ENCODE data around the gene SCNM1.
A peak's percentile ranks its signal among the peaks of the same experiment; 100 is the strongest.

Gene SCNM1

GRCh38 chr1:151146412-151147131 lies 19.4 kb upstream of the SCNM1 start, which contains the start of gene SEMA6C:
TSS of gene SEMA6C (minus strand) at chr1:151146631. CDS start at chr1:151142621, 4,010 bp downstream.
- Histone ChIP-seq H2BK12ac (ENCODE audit: low read length in 2 of 2) (no peak within 1 kb of the TSS), H2AFZ (ENCODE audit: low read depth, low read length) (peak within 1 kb of the TSS; percentile 94)
- DNase-seq: peak; percentile 92

GRCh38 chr1:151147132-151147503 lies 18.8 kb upstream of the SCNM1 start:
- Histone ChIP-seq H2BK5ac (ENCODE audit: low read depth, low read length, poor library complexity, severe bottlenecking) (no peak overlapping the region), H2BK15ac (ENCODE audit: low read depth, poor library complexity, severe bottlenecking) (no peak overlapping the region), H3K9me3 (ENCODE audit: control insufficient read depth, low read length) (no peaks in the 10 kb centered on the region), H3K23ac (ENCODE audit: low read length in 2 of 2) (no peak overlapping the region), H2AFZ (ENCODE audit: low read depth, low read length) (peak overlapping the region; percentile 64), H3K4me1 (ENCODE audit: control insufficient read depth, insufficient read depth, low read depth, low read length) (peaks cover 22% of the 10 kb centered on the region), H3K27ac (ENCODE audit: low read length, poor library complexity, severe bottlenecking) (peak overlapping the region; percentile 9), H3K14ac (ENCODE audit: low read length in 2 of 2) (peak overlapping the region in 1 of 2 experiments; percentile 14), H4K91ac (ENCODE audit: low read length) (no peak overlapping the region), H3K9ac (ENCODE audit: low read length) (peak overlapping the region; percentile 83), H3K4ac (ENCODE audit: low read depth in 1 of 2, low read length in 2 of 2) (no peak overlapping the region), H3K36me3 (ENCODE audit: control insufficient read depth in 1 of 2, insufficient read depth in 2 of 2, low read depth in 1 of 2, low read length in 2 of 2) (peaks cover 0 to 9% of the 10 kb centered on the region in 2 experiments), H2BK12ac (ENCODE audit: low read length in 2 of 2) (no peak overlapping the region), H4K8ac (ENCODE audit: low read length) (peak overlapping the region; percentile 73), H3K27me3 (ENCODE audit: control insufficient read depth in 1 of 2, insufficient read depth in 1 of 2, low read length in 2 of 2) (peaks cover 8 to 21% of the 10 kb centered on the region in 2 experiments), H3K4me2 (ENCODE audit: low read length, poor library complexity, severe bottlenecking) (peak overlapping the region; percentile 68), H2AK5ac (ENCODE audit: low read length, severe bottlenecking) (no peak overlapping the region), H3K4me3 (ENCODE audit: insufficient read depth in 1 of 2, low read depth in 1 of 2, low read length in 2 of 2) (peak overlapping the region; percentile 81 to 82), H3K18ac (ENCODE audit: low read depth in 1 of 2, low read length in 2 of 2) (peak overlapping the region; percentile 23 to 41), H2BK120ac (ENCODE audit: low read depth, low read length) (no peak overlapping the region), H3K79me1 (replicated peaks; ENCODE audit: low read length, poor library complexity, severe bottlenecking) (peaks cover 3% of the 10 kb centered on the region)
- WGBS: 67% methylated on average over 1 of the region's 7 CpGs
- DNase-seq: no peak

More at GRCh38 chr1:151146412-151147131, 19.4 kb upstream of the SCNM1 start, which contains the start of gene SEMA6C:
- no peaks in the 10 kb centered on the region for H3K9me3 ChIP-seq (ENCODE audit: control insufficient read depth, low read length)
- peaks cover 0 to 9% of the 10 kb centered on the region in 2 experiments for H3K36me3 ChIP-seq (ENCODE audit: control insufficient read depth in 1 of 2, insufficient read depth in 2 of 2, low read depth in 1 of 2, low read length in 2 of 2)
- peak within 1 kb of the TSS; percentile 14 for H3K27ac ChIP-seq (ENCODE audit: low read length, poor library complexity, severe bottlenecking)
- H3K4me1 ChIP-seq (ENCODE audit: control insufficient read depth, insufficient read depth, low read depth, low read length): peaks cover 22% of the 10 kb centered on the region
- H2AK5ac ChIP-seq (ENCODE audit: low read length, severe bottlenecking): no peak within 1 kb of the TSS
- peak within 1 kb of the TSS; percentile 81 to 82 for H3K4me3 ChIP-seq (ENCODE audit: insufficient read depth in 1 of 2, low read depth in 1 of 2, low read length in 2 of 2)
- peak within 1 kb of the TSS in 1 of 2 experiments; percentile 94 for H3K23ac ChIP-seq (ENCODE audit: low read length in 2 of 2)
- H3K79me1 ChIP-seq (replicated peaks; ENCODE audit: low read length, poor library complexity, severe bottlenecking): peaks cover 3% of the 10 kb centered on the region
- H3K4ac ChIP-seq (ENCODE audit: low read depth in 1 of 2, low read length in 2 of 2): no peak within 1 kb of the TSS
- H3K18ac ChIP-seq (ENCODE audit: low read depth in 1 of 2, low read length in 2 of 2): peak within 1 kb of the TSS; percentile 28 to 41
- peak within 1 kb of the TSS; percentile 81 for H3K4me2 ChIP-seq (ENCODE audit: low read length, poor library complexity, severe bottlenecking)
- no peak within 1 kb of the TSS for H2BK120ac ChIP-seq (ENCODE audit: low read depth, low read length)
- H2BK15ac ChIP-seq (ENCODE audit: low read depth, poor library complexity, severe bottlenecking): peak within 1 kb of the TSS; percentile 76
- H4K91ac ChIP-seq (ENCODE audit: low read length): no peak within 1 kb of the TSS
- H3K27me3 ChIP-seq (ENCODE audit: control insufficient read depth in 1 of 2, insufficient read depth in 1 of 2, low read length in 2 of 2): peaks cover 8 to 21% of the 10 kb centered on the region in 2 experiments
- WGBS: under 1% methylated on average over 50 of the region's 61 CpGs
- no peak within 1 kb of the TSS for H2BK5ac ChIP-seq (ENCODE audit: low read depth, low read length, poor library complexity, severe bottlenecking)
- peak within 1 kb of the TSS; percentile 83 for H3K9ac ChIP-seq (ENCODE audit: low read length)
- peak within 1 kb of the TSS in 1 of 2 experiments; percentile 72 for H3K14ac ChIP-seq (ENCODE audit: low read length in 2 of 2)
- H4K8ac ChIP-seq (ENCODE audit: low read length): peak within 1 kb of the TSS; percentile 73

DNA sequence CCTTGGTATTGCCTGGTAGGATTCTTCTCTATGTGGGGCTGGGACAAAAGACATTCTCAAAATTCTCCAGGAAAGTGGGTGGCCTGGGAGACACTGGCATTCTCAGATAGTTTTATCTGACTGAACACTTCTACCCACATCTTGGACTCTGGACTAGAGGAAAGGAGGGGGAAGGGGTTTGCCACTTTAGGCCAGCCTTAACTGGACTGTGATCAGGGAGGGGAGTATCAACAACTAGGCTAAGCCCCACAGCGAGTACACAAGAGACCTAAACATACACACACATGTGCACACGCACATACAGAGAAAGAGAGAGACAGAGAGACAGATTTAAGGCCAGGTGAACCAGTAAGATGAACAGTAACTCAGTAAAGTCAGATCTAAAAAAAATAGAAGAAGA lies 18.3 kb upstream of the SCNM1 start:
- H3K9me3 ChIP-seq (ENCODE audit: control insufficient read depth, low read length): no peaks in the 10 kb centered on the region
- peaks cover 0 to 3% of the 10 kb centered on the region in 2 experiments for H3K36me3 ChIP-seq (ENCODE audit: control insufficient read depth in 1 of 2, insufficient read depth in 2 of 2, low read depth in 1 of 2, low read length in 2 of 2)
- no peak overlapping the region for H3K4me2 ChIP-seq (ENCODE audit: low read length, poor library complexity, severe bottlenecking)
- no peak overlapping the region for H3K23ac ChIP-seq (ENCODE audit: low read length in 2 of 2)
- no peak overlapping the region for H3K4me3 ChIP-seq (ENCODE audit: insufficient read depth in 1 of 2, low read depth in 1 of 2, low read length in 2 of 2)
- no peak overlapping the region for H3K4ac ChIP-seq (ENCODE audit: low read depth in 1 of 2, low read length in 2 of 2)
- H4K91ac ChIP-seq (ENCODE audit: low read length): no peak overlapping the region
- peaks cover 20% of the 10 kb centered on the region for H3K4me1 ChIP-seq (ENCODE audit: control insufficient read depth, insufficient read depth, low read depth, low read length)
- 100% methylated on average over 1 of the region's 2 CpGs for WGBS
- H3K18ac ChIP-seq (ENCODE audit: low read depth in 1 of 2, low read length in 2 of 2): no peak overlapping the region
- H3K79me1 ChIP-seq (replicated peaks; ENCODE audit: low read length, poor library complexity, severe bottlenecking): peaks cover 3% of the 10 kb centered on the region
- H2AK5ac ChIP-seq (ENCODE audit: low read length, severe bottlenecking): no peak overlapping the region
- H3K27ac ChIP-seq (ENCODE audit: low read length, poor library complexity, severe bottlenecking): no peak overlapping the region
- H2BK12ac ChIP-seq (ENCODE audit: low read length in 2 of 2): no peak overlapping the region
- no peak overlapping the region for H4K8ac ChIP-seq (ENCODE audit: low read length)
- no peak overlapping the region for H2BK120ac ChIP-seq (ENCODE audit: low read depth, low read length)
- no peak overlapping the region for H2AFZ ChIP-seq (ENCODE audit: low read depth, low read length)
- DNase-seq: no peak
- peaks cover 8 to 21% of the 10 kb centered on the region in 2 experiments for H3K27me3 ChIP-seq (ENCODE audit: control insufficient read depth in 1 of 2, insufficient read depth in 1 of 2, low read length in 2 of 2)
- H2BK5ac ChIP-seq (ENCODE audit: low read depth, low read length, poor library complexity, severe bottlenecking): no peak overlapping the region
- H2BK15ac ChIP-seq (ENCODE audit: low read depth, poor library complexity, severe bottlenecking): no peak overlapping the region
- no peak overlapping the region for H3K14ac ChIP-seq (ENCODE audit: low read length in 2 of 2)
- peak overlapping the region; percentile 83 for H3K9ac ChIP-seq (ENCODE audit: low read length)

GRCh38 chr1:151156515-151156819 lies 9.5 kb upstream of the SCNM1 start, which contains the start of gene TNFAIP8L2:
TSS of gene TNFAIP8L2 (plus strand) at chr1:151156649. CDS start at chr1:151158698, 2,049 bp downstream.
- Histone ChIP-seq H3K18ac (ENCODE audit: low read depth in 1 of 2, low read length in 2 of 2) (no peak within 1 kb of the TSS), H2BK120ac (ENCODE audit: low read depth, low read length) (no peak within 1 kb of the TSS), H3K4me3 (ENCODE audit: insufficient read depth in 1 of 2, low read depth in 1 of 2, low read length in 2 of 2) (no peak within 1 kb of the TSS), H2AFZ (ENCODE audit: low read depth, low read length) (no peak within 1 kb of the TSS), H4K8ac (ENCODE audit: low read length) (no peak within 1 kb of the TSS), H3K14ac (ENCODE audit: low read length in 2 of 2) (no peak within 1 kb of the TSS), H3K4me2 (ENCODE audit: low read length, poor library complexity, severe bottlenecking) (no peak within 1 kb of the TSS), H3K79me1 (replicated peaks; ENCODE audit: low read length, poor library complexity, severe bottlenecking) (peaks cover 8% of the 10 kb centered on the region), H3K9ac (ENCODE audit: low read length) (no peak within 1 kb of the TSS), H2BK5ac (ENCODE audit: low read depth, low read length, poor library complexity, severe bottlenecking) (no peak within 1 kb of the TSS), H2BK12ac (ENCODE audit: low read length in 2 of 2) (no peak within 1 kb of the TSS), H2BK15ac (ENCODE audit: low read depth, poor library complexity, severe bottlenecking) (no peak within 1 kb of the TSS), H3K9me3 (ENCODE audit: control insufficient read depth, low read length) (no peaks in the 10 kb centered on the region), H2AK5ac (ENCODE audit: low read length, severe bottlenecking) (no peak within 1 kb of the TSS), H3K27ac (ENCODE audit: low read length, poor library complexity, severe bottlenecking) (no peak within 1 kb of the TSS), H3K23ac (ENCODE audit: low read length in 2 of 2) (no peak within 1 kb of the TSS), H3K4me1 (ENCODE audit: control insufficient read depth, insufficient read depth, low read depth, low read length) (no peaks in the 10 kb centered on the region), H3K27me3 (ENCODE audit: control insufficient read depth in 1 of 2, insufficient read depth in 1 of 2, low read length in 2 of 2) (no peaks in the 10 kb centered on the region), H3K36me3 (ENCODE audit: control insufficient read depth in 1 of 2, insufficient read depth in 2 of 2, low read depth in 1 of 2, low read length in 2 of 2) (peaks cover 32 to 60% of the 10 kb centered on the region in 2 experiments), H4K91ac (ENCODE audit: low read length) (no peak within 1 kb of the TSS), H3K4ac (ENCODE audit: low read depth in 1 of 2, low read length in 2 of 2) (no peak within 1 kb of the TSS)
- DNase-seq: no peak
- WGBS: 79% methylated on average over 4 of the region's 4 CpGs

Data from mesenchymal stem cell (in vitro differentiated cells and primary cell).